IPS-20b (cell line): ENCODE results near the gene PPARG.
"Not testable (repeated sequence)": the region's sequence is repeated elsewhere in the genome, so short reads cannot be mapped to it uniquely, and the experiment has no call there.

ENCODE experiments used
- H3K27ac ChIP-seq: one replicate; pipeline ENCODE4 v1.5.1; 2013; ENCODE audit warnings: low read length
- H3K27me3 ChIP-seq: 2 replicates; pipeline ENCODE4 v1.6.1; 2013; ENCODE audit warnings: mild to moderate bottlenecking, low read length, inconsistent platforms; ENCODE audit not compliant: insufficient read depth
- H3K36me3 ChIP-seq: 2 replicates; pipeline ENCODE4 v1.6.1; 2013; ENCODE audit warnings: low read depth, mild to moderate bottlenecking, inconsistent platforms, low read length, moderate library complexity; ENCODE audit not compliant: insufficient read depth
- H3K4me1 ChIP-seq: 2 replicates; pipeline ENCODE4 v1.6.1; 2013; ENCODE audit warnings: mild to moderate bottlenecking, control low read depth, inconsistent platforms, low read length, moderate library complexity; ENCODE audit not compliant: insufficient read depth
- H3K4me3 ChIP-seq: 2 replicates; pipeline ENCODE4 v1.5.1; 2013; ENCODE audit warnings: mild to moderate bottlenecking, low read length, inconsistent platforms
- H3K9ac ChIP-seq: 2 replicates; pipeline ENCODE4 v1.6.1; 2013; ENCODE audit warnings: low read depth, mild to moderate bottlenecking, inconsistent platforms, low read length, moderate library complexity
- H3K9me3 ChIP-seq: 2 replicates; pipeline ENCODE4 v1.6.1; 2013; ENCODE audit warnings: mild to moderate bottlenecking, low read depth, low read length, inconsistent platforms; ENCODE audit not compliant: insufficient read depth

PPARG gene

GRCh38 chr3:12284591-12284990 lies 4.3 kb upstream of the PPARG start:
- no peak overlapping the region for H3K4me3 ChIP-seq
- H3K9ac ChIP-seq = no peak overlapping the region
- no peaks in the 10 kb centered on the region for H3K36me3 ChIP-seq
- H3K4me1 ChIP-seq = no peaks in the 10 kb centered on the region
- H3K9me3 ChIP-seq = no peaks in the 10 kb centered on the region
- H3K27ac ChIP-seq = no peak overlapping the region
- H3K27me3 ChIP-seq = peaks cover 45% of the 10 kb centered on the region

GRCh38 chr3:12285003-12285555 lies 3.8 kb upstream of the PPARG start:
- Histone ChIP-seq H3K36me3 (no peaks in the 10 kb centered on the region), H3K27me3 (peaks cover 50% of the 10 kb centered on the region), H3K4me1 (no peaks in the 10 kb centered on the region), H3K4me3 (no peak overlapping the region), H3K9me3 (no peaks in the 10 kb centered on the region), H3K27ac (no peak overlapping the region), H3K9ac (no peak overlapping the region)

- not testable (repeated sequence) for H3K27ac ChIP-seq, H3K9ac ChIP-seq, H3K36me3 ChIP-seq, H3K9me3 ChIP-seq, H3K4me1 ChIP-seq, H3K4me3 ChIP-seq
- peaks cover 57% of the 10 kb centered on the region for H3K27me3 ChIP-seq
Measured at GRCh38 chr3:12285779-12286178, 3.1 kb upstream of the PPARG start.

- H3K27ac ChIP-seq = no peak overlapping the region
- no peak overlapping the region for H3K9ac ChIP-seq
- peaks cover 63% of the 10 kb centered on the region for H3K27me3 ChIP-seq
- no peak overlapping the region for H3K4me3 ChIP-seq
- no peaks in the 10 kb centered on the region for H3K4me1 ChIP-seq
- no peaks in the 10 kb centered on the region for H3K9me3 ChIP-seq
- no peaks in the 10 kb centered on the region for H3K36me3 ChIP-seq
Measured at GRCh38 chr3:12286504-12286903, 2.4 kb upstream of the PPARG start.

- Histone ChIP-seq H3K9me3 (no peaks in the 10 kb centered on the region), H3K36me3 (no peaks in the 10 kb centered on the region), H3K9ac (no peak overlapping the region), H3K4me3 (peak overlapping the region; percentile 60), H3K27me3 (peaks cover 68% of the 10 kb centered on the region), H3K27ac (no peak overlapping the region), H3K4me1 (no peaks in the 10 kb centered on the region)
Measured at GRCh38 chr3:12286927-12287726, 1.7 kb upstream of the PPARG start.

- Histone ChIP-seq H3K4me3 (peak overlapping the region; percentile 67), H3K4me1 (no peaks in the 10 kb centered on the region), H3K27ac (no peak overlapping the region), H3K9me3 (no peaks in the 10 kb centered on the region), H3K36me3 (no peaks in the 10 kb centered on the region), H3K9ac (no peak overlapping the region), H3K27me3 (peaks cover 74% of the 10 kb centered on the region)
Measured at GRCh38 chr3:12287727-12288181, 1.1 kb upstream of the PPARG start.

GRCh38 chr3:12289524-12289923 lies 654 bp downstream of the PPARG start:
- Histone ChIP-seq H3K4me1 (no peaks in the 10 kb centered on the region), H3K27ac (no peak overlapping the region), H3K9me3 (no peaks in the 10 kb centered on the region), H3K4me3 (no peak overlapping the region), H3K36me3 (no peaks in the 10 kb centered on the region), H3K27me3 (peaks cover 82% of the 10 kb centered on the region), H3K9ac (no peak overlapping the region)

- H3K4me3 ChIP-seq = no peak overlapping the region
- no peak overlapping the region for H3K9ac ChIP-seq
- H3K27ac ChIP-seq = no peak overlapping the region
- no peaks in the 10 kb centered on the region for H3K9me3 ChIP-seq
- H3K4me1 ChIP-seq = no peaks in the 10 kb centered on the region
- no peaks in the 10 kb centered on the region for H3K36me3 ChIP-seq
- H3K27me3 ChIP-seq = peaks cover 55% of the 10 kb centered on the region
Measured at GRCh38 chr3:12292770-12293169, 3.9 kb downstream of the PPARG start.

- Histone ChIP-seq H3K27me3 (peaks cover 32% of the 10 kb centered on the region), H3K9me3 (no peaks in the 10 kb centered on the region), H3K36me3 (no peaks in the 10 kb centered on the region), H3K27ac (no peak overlapping the region), H3K4me1 (no peaks in the 10 kb centered on the region), H3K4me3 (no peak overlapping the region), H3K9ac (no peak overlapping the region)
Measured at GRCh38 chr3:12294885-12295580, 6.2 kb downstream of the PPARG start.

- Histone ChIP-seq H3K36me3 (no peaks in the 10 kb centered on the region), H3K9ac (no peak overlapping the region), H3K4me1 (no peaks in the 10 kb centered on the region), H3K4me3 (no peak overlapping the region; the same call in 1 of the 2 replicates), H3K9me3 (no peaks in the 10 kb centered on the region), H3K27ac (no peak overlapping the region), H3K27me3 (peaks cover 19% of the 10 kb centered on the region)
Measured at GRCh38 chr3:12296511-12296910, 7.6 kb downstream of the PPARG start.

GRCh38 chr3:12299026-12299425 lies 10.2 kb downstream of the PPARG start:
- no peaks in the 10 kb centered on the region for H3K9me3 ChIP-seq
- H3K9ac ChIP-seq = no peak overlapping the region
- H3K27me3 ChIP-seq = no peaks in the 10 kb centered on the region
- no peaks in the 10 kb centered on the region for H3K36me3 ChIP-seq
- H3K4me3 ChIP-seq = no peak overlapping the region
- H3K27ac ChIP-seq = no peak overlapping the region
- H3K4me1 ChIP-seq = no peaks in the 10 kb centered on the region

GRCh38 chr3:12300137-12300536 lies 11.3 kb downstream of the PPARG start:
- Histone ChIP-seq H3K9me3 (no peaks in the 10 kb centered on the region), H3K27me3 (peaks cover 5% of the 10 kb centered on the region; the same call in 1 of the 2 replicates), H3K36me3 (no peaks in the 10 kb centered on the region), H3K4me1 (no peaks in the 10 kb centered on the region), H3K4me3 (no peak overlapping the region), H3K27ac (no peak overlapping the region), H3K9ac (no peak overlapping the region)
